Uterus (tissue), 2 donors: ENCODE results near the gene RAB8A.
"Not testable (repeated sequence)": the region's sequence is repeated elsewhere in the genome, so short reads cannot be mapped to it uniquely, and the experiment has no call there.

Source experiments
- CTCF ChIP-seq, 4 experiments: fragments of 200-600 bp in 2 of 4; fragments of 450-650 bp in 2 of 4; sonication (generic) in 2 of 4; IDR thresholded peaks; one replicate each; pipeline ENCODE4 v1.5.1; 2016 to 2019; ENCODE audit warnings: antibody characterized with exemption in 4 of 4, mild to moderate bottlenecking in 2 of 4, moderate library complexity in 1 of 4
- POLR2A ChIP-seq, 2 donors: fragments of 450-650 bp; IDR thresholded peaks; one replicate each; pipeline ENCODE4 v1.6.1; 2016; ENCODE audit warnings: antibody characterized with exemption in 2 of 2, mild to moderate bottlenecking in 1 of 2, moderate library complexity in 1 of 2

DNA sequence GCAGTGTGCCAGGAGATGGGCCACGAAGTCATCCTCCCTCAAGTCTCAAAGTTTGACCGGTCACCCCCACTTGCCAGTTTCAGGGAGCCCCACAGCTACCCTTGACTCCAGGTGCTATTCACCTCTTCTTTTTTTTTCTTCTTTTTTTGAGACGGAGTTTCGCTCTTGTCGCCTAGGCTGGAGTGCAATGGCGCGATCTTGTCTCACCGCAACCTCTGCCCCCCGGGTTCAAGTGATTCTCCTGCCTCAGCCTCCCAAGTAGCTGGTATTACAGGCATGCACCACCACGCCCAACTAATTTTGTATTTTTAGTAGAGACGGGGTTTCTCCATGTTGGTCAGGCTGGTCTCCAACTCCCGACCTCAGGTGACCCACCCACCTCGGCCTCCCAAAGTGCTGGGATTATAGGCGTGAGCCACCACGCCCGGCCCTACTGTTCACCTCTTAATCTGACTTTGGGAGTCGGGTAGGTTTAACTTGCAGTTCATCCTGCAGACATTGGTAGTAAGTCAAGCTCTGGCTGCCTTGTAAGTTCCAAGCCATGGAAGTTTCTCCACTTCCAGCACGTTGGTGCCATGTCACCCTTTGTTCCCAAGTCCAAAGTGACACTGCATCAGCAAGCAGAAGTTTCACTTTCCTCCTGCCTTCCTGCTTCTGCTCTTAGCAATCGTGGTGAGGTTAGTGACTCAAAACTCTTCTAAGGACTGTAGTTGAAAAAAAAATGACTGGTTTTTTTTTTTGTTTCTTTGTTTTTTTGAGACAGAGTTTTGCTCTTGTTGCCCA, 7.6 kb downstream of the RAB8A start:
- TF ChIP-seq CTCF, POLR2A (IDR thresholded peaks at IDR 0.05): not testable (repeated sequence)
